GM18505 (cell line): ENCODE data around the gene MOV10L1.

Source experiments
- ATAC-seq: cut with Tn5 transposase; IDR thresholded peaks from one replicate; pipeline ENCODE4 v1.9.1; 2021; ENCODE audit not compliant: unreplicated experiment
- POLR2A ChIP-seq: IDR thresholded peaks from 4 replicates; pipeline ENCODE4 v1.6.1; 2011; ENCODE audit warnings: borderline replicate concordance; ENCODE audit not compliant: insufficient read depth, insufficient read length; ENCODE audit errors: extremely low read depth

Gene MOV10L1

GRCh38 chr22:50175921-50176849 lies 86.4 kb downstream of the MOV10L1 start:
- TF ChIP-seq POLR2A: no peak
- ATAC-seq: no peak

GRCh38 chr22:50176850-50177536 lies 87.2 kb downstream of the MOV10L1 start:
- TF ChIP-seq POLR2A: no peak
- ATAC-seq: no peak

GRCh38 chr22:50177537-50178470 lies 88.0 kb downstream of the MOV10L1 start:
- no peak for TF ChIP-seq POLR2A
- ATAC-seq: no peak

- no peak for TF ChIP-seq POLR2A
- ATAC-seq: no peak
Measured at GRCh38 chr22:50178471-50178864, 88.7 kb downstream of the MOV10L1 start.

- TF ChIP-seq POLR2A: no peak
- no peak for ATAC-seq
Measured at GRCh38 chr22:50178871-50179869, 89.4 kb downstream of the MOV10L1 start.

GRCh38 chr22:50179937-50180726 lies 90.3 kb downstream of the MOV10L1 start:
- TF ChIP-seq POLR2A: no peak
- no peak for ATAC-seq

GRCh38 chr22:50180727-50181521 lies 91.1 kb downstream of the MOV10L1 start:
- no peak for ATAC-seq
- TF ChIP-seq POLR2A: no peak

GRCh38 chr22:50182176-50183081 lies 92.6 kb downstream of the MOV10L1 start:
- no peak for TF ChIP-seq POLR2A
- ATAC-seq: no peak

GRCh38 chr22:50183141-50183971 lies 93.5 kb downstream of the MOV10L1 start:
- no peak for TF ChIP-seq POLR2A

More at GRCh38 chr22:50183141-50183971, 93.5 kb downstream of the MOV10L1 start:
- no peak for ATAC-seq
